Hindlimb muscle (tissue), 1 donor: ENCODE results near the gene IMMT. TPM values are rescaled to one million over a fixed set of nuclear protein-coding genes. Genes with fewer than 3 reads are reported as not detected.
"Not testable (repeated sequence)": the region's sequence is repeated elsewhere in the genome, so short reads cannot be mapped to it uniquely, and the experiment has no call there.

ENCODE experiments used
- DNase-seq: peaks from one replicate; pipeline ENCODE4 v3.0.0-alpha.2; 2013
- polyA plus RNA-seq: library from polyadenylated mRNA; unstranded; fragments of 120-200 nt; gene quantifications from one replicate; pipeline ENCODE4 v1.2.1, GENCODE V29; 2013; ENCODE audit not compliant: insufficient read length

IMMT gene
- polyA plus RNA-seq, 1 donor: 71.7 TPM

DNA sequence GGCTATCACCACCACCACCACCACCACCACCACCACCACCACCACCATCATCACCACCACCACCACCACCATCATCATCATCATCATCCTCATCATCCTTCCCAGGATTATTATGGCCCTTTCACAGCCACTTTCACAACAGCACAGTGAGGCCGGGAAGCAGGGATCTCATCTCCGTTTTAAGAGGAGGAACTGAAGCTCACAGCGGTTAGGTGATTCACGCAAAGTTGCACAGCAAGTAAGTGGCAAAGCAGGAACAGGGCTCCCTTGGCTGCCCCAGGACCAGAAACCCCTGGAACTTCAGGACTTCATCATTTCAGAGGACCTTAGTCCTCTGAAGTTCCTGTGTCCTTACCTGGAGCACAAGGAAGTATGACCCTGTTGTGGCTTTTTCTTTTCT is 30.8 kb upstream of the IMMT start:
- DNase-seq: no peak

DNA sequence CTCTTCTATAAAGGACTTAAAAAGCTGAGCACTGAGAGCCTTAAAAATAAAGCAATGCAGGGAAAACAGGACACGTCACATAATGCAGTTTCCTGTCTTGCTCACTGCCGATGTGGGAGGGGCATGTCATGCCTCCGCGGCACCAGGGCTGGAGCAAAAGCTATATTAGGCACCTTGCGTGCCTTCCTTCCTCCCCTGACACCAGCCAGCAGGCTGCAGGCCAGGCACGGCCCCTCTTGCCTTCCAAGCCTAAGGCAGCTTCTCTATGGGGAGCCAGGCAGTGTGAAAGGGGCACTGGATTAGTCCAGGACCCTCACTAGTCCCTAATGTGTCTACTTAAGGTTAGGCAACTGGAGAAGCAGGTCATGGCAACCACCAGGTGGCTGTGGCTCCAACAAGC is 30.3 kb upstream of the IMMT start:
- peak; percentile 41 for DNase-seq

GRCh38 chr2:86224645-86225355 is 29.5 kb upstream of the IMMT start:
- no peak for DNase-seq

DNA sequence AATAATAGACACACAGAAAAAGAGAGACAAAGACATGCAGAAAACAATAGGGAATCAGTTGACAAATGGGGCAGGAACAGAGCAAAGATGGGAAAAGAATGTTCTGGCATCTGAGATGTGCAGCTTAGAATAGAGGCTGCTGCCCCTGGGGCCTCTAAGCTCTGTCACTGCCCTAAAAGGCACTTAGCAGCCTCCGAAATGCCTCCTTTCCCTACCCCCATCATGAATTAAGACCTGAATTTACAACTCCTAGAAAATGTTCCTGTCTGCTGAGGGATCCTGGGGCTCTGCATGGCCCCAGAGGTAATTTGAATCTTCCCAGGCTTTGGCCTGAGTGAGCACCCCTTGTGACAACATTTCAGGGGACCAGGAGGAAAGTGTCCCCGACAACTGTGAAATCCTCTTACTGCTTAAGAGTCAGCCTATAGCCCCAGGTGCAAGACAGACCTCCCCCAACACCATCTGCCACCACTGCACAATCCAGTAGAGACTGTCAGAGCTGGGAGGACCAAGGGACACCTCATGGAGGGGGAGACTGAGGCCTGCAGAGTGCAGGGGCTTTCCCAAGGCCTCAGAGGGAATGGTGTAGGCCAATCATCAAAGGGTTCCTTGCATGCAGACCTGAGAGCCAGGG is 28.8 kb upstream of the IMMT start:
- DNase-seq: no peak

DNA sequence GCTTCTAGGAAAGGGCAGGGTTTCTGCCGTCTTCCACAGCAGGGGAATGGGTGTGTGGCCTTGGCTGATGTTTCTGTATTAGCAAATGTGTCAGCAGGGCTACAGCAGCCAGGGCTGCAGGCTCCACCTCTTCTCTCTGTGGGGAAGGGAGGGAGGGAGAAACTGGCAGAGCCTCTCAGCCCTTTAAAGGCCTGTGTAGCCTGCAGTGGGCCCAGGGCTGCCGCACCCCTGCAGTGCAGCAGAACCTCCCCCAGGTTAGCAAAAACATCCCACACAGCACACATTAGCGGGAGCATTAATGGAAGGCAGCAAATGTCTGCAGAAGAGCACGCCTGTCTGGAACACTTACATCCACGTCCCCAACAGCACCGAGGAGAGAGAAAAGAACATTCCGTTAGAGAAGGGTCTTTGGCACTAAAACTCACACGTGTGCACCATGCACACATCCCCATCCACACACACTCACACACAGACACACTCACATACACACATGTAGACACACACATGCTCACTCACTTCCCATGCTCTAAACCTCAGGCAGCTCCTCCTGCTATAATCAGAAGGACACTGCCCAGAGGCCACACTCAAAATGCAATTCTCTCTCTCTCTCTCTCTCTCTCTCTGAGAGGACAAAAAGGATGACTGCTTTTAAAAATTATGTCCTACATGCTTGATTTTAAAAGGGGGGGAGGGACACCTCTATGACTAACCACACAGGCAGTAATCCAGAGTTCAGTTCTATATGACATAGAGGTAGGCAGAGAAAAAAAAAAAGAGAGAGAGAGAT is 28.1 kb upstream of the IMMT start:
- DNase-seq: peak; percentile 75

GRCh38 chr2:86221066-86221684 is 25.9 kb upstream of the IMMT start:
- DNase-seq: peak; percentile 48

DNA sequence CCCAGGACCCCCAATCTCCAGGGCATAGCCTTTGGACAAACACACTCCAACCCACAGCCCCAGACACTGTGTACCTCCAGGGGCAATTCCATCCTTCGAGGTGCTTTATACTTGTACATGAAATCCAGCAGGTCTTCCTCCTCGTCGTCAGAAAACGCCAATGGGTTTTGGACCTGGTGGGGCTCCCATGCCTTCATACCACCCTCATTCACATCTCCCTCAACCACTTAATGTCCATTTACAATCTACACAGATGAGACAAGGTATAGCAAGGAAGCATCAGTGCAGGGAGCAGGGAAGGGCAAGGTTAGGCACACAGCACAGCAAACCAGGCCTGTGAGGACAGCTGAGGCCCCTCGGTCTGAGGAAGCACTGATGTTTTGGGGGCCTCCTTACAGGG is 24.6 kb upstream of the IMMT start:
- no peak for DNase-seq

- DNase-seq: no peak
These were observed 22.9 kb upstream of the IMMT start for GRCh38 chr2:86218124-86218523.

DNA sequence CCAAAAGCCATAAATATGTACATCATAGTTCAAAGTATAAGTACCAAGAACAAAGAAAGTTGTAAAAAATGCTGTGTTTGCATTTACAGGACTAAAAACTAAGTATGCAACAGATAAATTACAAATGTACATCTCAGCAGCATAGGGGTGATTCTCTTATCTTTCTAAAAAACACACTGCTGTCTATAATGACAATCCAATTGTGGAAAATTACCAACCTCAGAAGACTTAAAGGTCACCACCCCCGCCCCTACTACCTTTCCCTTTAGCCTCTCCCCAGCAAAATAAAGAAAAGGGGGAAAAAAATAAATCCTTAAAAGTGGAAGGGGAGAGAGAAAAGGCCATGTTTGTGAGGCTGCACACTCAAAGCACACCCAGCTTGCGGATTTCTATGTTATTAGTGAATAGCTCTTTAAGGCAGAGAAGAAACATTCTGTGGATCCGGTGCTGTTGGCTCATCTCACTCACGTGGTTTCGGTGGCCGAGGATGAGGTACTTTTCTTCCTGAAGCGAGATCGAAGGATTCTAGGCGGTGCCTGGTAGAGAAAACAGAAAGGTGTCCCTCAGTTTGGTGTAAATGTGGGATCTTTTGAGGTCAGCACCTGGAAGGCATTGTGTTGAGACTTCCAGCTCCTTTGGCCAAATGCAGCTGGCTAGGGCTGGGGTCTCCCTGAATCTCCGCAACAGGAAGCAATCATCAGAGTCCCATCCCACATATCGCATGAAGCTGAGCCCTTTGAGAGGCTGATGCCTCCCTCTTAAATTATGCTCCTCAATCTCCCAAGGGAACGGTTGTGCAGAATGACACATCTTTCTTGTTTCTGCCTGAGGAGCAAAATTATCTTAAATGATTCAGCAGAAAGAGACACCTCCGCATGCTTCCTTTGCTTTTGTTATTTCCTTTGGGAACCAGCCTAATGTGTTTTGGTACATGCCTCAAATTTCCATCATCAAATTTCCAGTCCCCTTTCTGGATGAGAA is 21.6 kb upstream of the IMMT start:
- DNase-seq: no peak

DNA sequence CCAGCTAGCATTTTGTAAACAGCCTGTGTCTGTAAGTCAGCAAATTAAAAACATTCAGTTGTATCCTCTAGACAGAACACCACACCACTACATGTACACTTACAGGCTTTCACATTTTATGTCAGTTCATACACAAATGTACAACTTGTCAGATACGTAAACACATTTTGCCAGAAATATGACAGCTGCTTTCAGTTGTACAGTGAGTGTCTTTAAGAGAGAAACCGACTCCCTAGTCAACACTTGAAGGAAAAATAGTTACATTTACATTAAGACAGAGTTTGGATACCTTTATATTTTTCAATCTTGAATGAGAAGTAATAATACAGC is 19.2 kb upstream of the IMMT start:
- no peak for DNase-seq

DNA sequence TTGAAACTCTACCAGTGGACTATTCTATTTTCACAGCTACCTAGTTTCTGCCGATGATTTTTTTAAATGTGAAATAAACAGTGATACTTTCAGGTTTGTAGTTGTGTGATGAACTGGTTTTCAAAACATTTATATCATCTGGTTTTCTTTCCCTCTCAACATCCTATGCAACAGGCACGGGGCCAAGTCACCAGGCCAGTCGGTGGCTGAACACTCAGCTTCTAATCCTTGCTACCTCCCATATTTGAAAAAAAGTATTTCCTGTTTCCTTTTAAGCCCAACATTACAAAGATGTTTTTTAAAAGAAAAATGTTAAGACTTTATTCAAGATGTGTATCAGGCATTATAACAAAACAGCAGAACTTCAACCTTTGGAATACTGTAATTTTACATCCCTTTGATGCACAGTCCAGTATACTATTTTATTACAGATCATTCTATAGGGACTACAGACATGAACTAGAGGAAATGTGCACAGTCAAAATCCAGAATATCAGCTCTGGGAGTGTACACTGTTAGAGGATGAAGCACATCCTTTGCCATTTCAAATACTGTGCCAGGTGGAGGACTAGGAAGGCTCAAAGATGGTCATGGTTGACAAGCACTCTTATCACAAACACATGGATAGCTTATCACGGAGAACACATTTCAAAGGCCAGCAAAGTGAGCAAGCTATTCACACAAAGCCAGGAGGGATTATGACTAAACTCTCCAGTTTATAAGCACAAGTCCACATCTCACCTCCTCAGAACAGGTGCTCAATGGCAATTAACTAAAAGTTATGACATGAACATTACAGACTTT is 18.6 kb upstream of the IMMT start:
- no peak for DNase-seq

DNA sequence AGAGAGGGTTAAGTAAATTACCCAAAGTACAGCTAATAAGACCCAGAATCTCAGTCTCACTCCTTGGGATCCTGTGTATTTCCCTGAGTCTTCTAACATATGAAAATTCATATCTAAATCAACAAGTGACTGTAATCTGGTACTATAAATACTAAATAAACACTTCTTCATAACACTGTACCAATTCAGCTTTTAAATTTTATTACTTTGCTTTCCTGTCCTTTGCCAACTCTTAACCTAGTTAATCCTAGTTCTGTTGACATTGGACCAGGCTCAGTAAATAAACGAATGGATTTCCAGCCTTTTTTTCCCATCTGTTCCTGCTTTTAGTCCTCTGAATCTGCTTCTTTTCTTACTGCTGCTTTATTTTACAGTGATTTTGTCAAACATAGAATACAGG is 17.8 kb upstream of the IMMT start:
- no peak for DNase-seq

DNA sequence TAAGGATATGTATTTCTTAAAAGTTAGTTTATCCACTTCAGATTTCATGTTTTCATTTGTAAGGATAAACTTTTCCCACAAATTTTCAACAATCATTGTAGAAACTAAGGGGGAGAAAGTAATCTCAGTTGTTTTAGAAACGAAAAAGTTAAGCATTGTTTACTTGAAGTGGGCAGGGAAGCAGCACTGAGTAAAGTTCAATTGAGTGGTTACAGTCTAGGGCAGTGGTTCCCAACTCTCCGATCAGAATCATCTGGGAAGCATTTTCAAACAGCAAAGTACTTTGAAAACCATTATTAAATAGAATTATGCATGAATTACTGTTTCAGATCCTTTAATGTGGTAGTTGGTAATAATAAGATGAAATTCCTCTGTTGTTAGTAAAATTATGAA is 16.5 kb upstream of the IMMT start:
- no peak for DNase-seq

DNA sequence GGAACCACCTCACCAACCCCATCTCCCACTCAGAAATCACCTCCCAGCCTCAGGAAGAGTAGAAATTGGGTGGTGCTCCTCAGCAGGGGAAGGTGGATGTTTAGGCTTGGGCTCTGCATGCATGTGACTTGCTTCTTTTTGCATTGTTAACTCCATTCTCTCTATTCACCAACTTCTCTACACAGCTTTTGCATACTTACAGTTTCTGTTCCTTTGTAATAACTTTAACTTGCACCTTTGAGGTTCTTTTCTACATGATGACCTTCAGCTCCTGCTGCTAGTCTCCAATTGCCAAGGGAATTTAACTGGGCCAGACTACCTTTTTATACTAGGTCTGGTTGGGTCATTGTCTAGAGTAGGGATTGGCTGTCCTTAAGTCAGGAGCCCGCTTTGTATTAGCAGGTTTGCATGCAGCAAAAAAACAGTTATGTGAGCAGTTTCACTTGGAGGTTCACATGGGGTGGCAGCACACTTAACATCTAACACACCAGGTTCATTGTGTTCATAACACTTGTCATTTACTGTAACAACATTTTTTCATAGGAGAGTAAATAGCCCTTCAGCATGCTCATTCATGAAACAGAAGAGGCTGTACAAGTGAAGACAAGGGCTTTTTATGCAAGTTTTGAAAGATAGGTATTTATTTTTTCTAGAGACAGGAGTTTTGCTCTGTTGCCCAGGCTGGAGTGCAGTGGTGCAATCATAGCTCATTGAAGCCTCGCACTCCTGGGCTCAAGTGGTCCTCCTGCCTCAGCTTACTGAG is 16.0 kb upstream of the IMMT start:
- no peak for DNase-seq

- DNase-seq: no peak
These were observed 9.2 kb upstream of the IMMT start for GRCh38 chr2:86204458-86204857.

GRCh38 chr2:86203614-86204013 is 8.4 kb upstream of the IMMT start:
- DNase-seq: no peak

- no peak for DNase-seq
These were observed 7.4 kb upstream of the IMMT start for GRCh38 chr2:86202702-86203101.

DNA sequence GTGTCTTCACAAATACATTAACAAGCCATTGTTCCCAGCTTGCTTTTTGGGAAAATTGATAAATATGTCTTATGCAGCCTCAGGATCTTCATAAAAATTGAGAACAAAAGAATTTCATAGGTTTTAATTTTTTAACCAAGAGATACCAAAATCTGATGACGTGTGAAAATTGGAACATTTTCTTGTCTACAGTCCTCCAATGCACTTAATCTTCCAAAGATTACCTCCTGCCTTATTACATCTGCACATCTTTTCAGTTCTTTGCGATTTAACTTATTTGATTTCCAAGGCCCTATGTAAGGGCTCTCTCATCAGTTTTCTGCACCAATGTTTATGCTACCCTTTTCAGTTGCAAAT is 7.1 kb upstream of the IMMT start:
- no peak for DNase-seq

- no peak for DNase-seq
These were observed 6.5 kb upstream of the IMMT start for GRCh38 chr2:86201671-86202335.

GRCh38 chr2:86200564-86200963 is 5.3 kb upstream of the IMMT start:
- DNase-seq: not testable (repeated sequence)
